UCSD-AML1 (cell line): ENCODE data around the gene ILDR2.
A peak's percentile ranks its signal among the peaks of the same experiment; 100 is the strongest.

Experiments
- DNase-seq: peaks from one replicate; lab custom pipeline; 2025; ENCODE audit not compliant: unreplicated experiment; lab: John Stamatoyannopoulos, UW

Gene ILDR2

DNA sequence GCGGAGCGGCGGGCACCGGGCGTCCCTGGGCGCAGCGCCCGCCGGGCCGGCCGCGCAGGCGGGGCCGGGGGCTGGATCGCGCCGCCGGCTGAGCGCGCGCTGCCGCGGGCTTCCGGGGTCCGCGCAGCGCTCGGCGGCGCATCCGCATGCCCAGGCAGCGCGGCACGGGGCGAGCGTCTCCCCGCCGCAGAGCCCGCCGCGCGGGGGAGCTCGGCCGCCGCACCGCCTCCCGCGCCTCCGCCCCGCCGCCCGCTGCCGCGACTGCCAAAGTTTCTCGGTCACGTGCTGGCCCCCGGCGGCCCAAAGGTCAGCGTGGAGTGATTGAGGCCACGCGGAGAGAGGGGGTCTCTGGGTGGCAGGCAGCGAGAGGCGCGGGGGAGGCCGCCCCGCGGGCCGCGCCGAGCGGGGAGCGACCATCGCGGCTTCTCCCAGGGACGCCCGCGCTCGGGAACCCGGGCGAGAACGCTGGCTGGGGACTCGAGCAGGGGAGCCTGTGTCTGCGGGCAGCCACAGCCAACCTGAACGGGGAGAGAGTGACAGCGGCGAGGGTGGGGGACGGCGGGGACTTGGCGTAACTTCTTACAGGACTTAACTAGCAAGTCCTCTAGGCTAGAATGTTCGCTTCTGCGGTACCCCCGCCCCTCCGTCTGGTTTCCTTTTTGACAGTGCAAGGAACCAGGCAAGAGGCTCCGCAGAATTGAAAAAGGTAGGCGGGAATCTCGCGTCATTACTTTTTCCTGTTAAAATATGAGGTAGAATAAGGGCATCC lies at the start of gene ILDR2:
Gene ILDR2, minus strand, starts transcription at position 180 of the 769 bp plus-strand sequence. CDS start 272 bp downstream, outside the sequence.
- peak; percentile 21 for DNase-seq

- no peak for DNase-seq
Measured at GRCh38 chr1:167022384-167022783, 47.0 kb upstream of the ILDR2 start.

GRCh38 chr1:167016100-167016750 lies 40.9 kb upstream of the ILDR2 start:
- no peak for DNase-seq

GRCh38 chr1:167013108-167013929 lies 38.0 kb upstream of the ILDR2 start:
- no peak for DNase-seq

- DNase-seq = no peak
Measured at GRCh38 chr1:167012570-167012969, 37.2 kb upstream of the ILDR2 start.

- no peak for DNase-seq
Measured at GRCh38 chr1:167011560-167012191, 36.3 kb upstream of the ILDR2 start.

- DNase-seq = no peak
Measured at GRCh38 chr1:167003711-167004110, 28.4 kb upstream of the ILDR2 start.

GRCh38 chr1:167002354-167002753 lies 27.0 kb upstream of the ILDR2 start:
- DNase-seq = no peak

GRCh38 chr1:167000546-167000945 lies 25.2 kb upstream of the ILDR2 start:
- DNase-seq = no peak

- no peak for DNase-seq
Measured at GRCh38 chr1:166999500-167000055, 24.2 kb upstream of the ILDR2 start.

DNA sequence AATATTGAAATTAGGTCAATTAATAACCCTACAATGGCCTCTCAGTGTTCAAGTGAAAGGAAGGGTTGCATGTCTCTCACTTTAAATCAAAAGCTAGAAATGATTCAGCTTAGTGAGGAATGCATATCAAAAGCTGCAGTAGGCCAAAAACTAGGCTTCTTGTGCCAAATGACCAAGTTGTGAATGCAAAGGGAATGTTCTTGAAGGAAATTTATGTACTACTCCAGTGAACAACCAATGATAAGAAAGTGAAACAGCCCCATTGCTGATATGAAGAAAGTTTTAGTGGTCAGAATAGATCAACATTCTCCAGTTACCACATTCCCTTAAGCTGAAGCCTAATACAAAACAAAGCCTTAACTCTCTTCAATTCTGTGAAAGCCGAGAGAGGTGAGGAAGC lies 23.7 kb upstream of the ILDR2 start:
- DNase-seq = no peak

DNA sequence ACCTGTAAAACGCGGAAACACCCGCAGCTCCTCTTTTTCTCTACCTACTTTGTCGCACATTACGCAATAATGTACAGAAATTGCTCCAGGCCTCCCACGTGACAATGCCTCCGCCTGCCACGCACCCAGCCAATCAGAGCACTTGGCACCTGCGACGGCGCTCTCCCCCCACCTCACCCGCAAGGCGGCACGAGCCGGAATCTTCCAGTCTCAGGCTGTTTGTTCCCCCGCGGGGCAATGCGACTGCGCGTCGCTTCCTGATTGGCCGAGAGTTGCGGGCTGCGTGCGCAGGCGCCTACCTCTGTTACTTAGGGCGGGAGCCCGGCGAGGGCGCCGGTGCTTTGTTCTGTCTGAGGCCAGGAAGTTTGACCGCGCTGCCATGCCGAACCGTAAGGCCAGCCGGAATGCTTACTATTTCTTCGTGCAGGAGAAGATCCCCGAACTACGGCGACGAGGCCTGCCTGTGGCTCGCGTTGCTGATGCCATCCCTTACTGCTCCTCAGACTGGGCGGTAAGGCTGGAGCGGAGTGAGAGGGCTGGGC lies 13.7 kb upstream of the ILDR2 start, which contains the start of gene MAEL:
Gene MAEL, plus strand, starts transcription at position 307 of the 542 bp plus-strand sequence. Its CDS starts 73 bp downstream, at position 380.
- DNase-seq = no peak

GRCh38 chr1:166981589-166981988 lies 6.2 kb upstream of the ILDR2 start:
- DNase-seq = no peak

GRCh38 chr1:166980818-166981217 lies 5.5 kb upstream of the ILDR2 start:
- no peak for DNase-seq

DNA sequence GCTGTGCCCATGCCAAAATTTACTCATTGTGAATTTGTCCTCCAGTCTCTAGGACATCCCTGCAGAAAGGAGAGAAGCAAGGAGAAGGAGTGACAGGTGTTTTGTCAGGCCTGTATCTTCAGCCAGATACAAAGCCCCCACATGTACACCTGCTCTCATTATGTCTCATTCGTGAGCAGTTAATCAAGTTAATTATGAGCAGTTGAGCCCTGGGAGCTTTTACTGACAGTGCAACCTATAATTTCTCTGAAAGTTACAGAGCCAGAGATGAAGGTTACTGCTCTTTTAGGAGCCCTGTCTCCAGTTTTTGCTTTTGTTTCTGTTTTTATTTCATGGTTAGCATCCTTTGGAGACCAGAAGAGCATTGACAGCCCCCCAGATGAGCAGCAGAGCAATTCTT lies 5.0 kb upstream of the ILDR2 start:
- DNase-seq = no peak

- DNase-seq = no peak
Measured at GRCh38 chr1:166978821-166979220, 3.5 kb upstream of the ILDR2 start.

GRCh38 chr1:166977951-166978350 lies 2.6 kb upstream of the ILDR2 start:
- no peak for DNase-seq

DNA sequence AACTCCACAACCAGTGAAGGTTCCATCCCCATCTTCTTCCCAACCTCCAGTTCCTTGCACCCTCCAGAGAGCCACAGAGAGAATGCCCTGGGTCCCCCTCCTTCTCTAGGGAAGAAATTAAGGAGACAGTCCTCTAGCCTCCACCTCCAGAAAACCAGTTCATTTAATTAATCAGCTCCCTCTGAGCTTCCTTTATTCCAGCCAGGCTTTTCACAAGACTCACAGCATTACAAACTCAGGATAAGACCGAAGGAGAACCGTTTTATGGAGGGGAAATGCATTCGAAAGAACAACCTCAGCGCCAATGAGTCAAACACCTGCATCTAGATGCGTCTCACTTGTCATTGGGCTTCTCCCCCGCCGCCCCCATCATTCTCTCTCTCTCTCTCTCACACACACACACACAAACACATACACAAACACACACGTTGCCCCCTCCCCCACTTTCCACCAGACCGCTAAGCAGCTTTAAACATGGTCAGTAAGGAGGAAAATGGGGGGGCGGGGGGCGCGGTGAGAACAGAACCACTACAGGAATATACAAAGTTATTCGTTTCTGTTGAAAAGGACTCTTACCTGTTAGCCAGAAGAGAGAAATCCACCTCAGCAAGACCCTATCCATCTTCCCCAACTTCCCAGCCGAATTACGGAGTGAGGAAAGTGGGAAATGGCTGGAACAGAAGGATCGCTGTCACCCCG lies 544 bp downstream of the ILDR2 start:
- DNase-seq = no peak

GRCh38 chr1:166972826-166973225 lies 2.5 kb downstream of the ILDR2 start:
- DNase-seq = no peak

DNA sequence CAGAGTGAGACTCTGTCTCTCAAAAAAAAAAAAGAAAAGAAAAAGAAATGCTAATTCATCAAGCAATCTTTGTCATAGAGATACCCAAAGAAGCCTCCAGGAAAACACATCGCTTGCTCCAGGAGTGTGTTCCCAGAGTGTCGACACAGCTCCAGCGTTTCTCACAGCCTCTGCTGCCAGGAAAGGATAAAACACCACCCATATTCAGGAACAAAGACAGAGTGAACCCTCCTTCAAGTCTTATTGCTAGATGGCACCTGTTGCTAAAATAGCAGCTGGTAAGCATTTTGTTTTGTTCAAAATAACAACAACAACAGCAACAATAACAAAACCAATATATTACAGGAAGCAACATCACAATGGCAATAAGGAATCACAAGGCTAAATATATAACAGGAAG lies 3.1 kb downstream of the ILDR2 start:
- DNase-seq = no peak
